H1 (cell line): ENCODE results near the gene MDM1. TPM values are rescaled to one million over a fixed set of nuclear protein-coding genes. Genes with fewer than 3 reads are reported as not detected.

Experiments used
- CTCF ChIA-PET: fragments of 300-600 bp; sonication (Branson Sonifier 250); formaldehyde crosslinking; loops from one replicate; lab custom pipeline; 2021; ENCODE audit not compliant: partially characterized antibody; lab: Charles Lee
- POLR2A ChIA-PET: fragments of 300-600 bp; sonication (Branson Sonifier 250); formaldehyde crosslinking; loops from one replicate; lab custom pipeline; 2021; ENCODE audit warnings: inconsistent platforms; ENCODE audit not compliant: partially characterized antibody; lab: Charles Lee
- DNase-seq, 2 experiments: peaks; one replicate each; pipeline versions ENCODE4 v3.0.0 to v3.0.0-alpha.2; 2010 to 2022; ENCODE audit warnings: low spot score in 2 of 2, low read depth in 1 of 2, mixed read lengths in 1 of 2
- FAIRE-seq: peaks from 2 replicates; lab custom pipeline; 2011; peaks lifted over from hg19 to GRCh38; lab: Jason Lieb, UNC
- H2AFZ ChIP-seq: 2 replicates; pipeline ENCODE4 v1.8.1; 2012; ENCODE audit warnings: low read length, inconsistent platforms
- H2AK5ac ChIP-seq: 2 replicates; pipeline ENCODE4 v1.6.1; 2013; ENCODE audit warnings: low read depth, low read length
- H2BK120ac ChIP-seq: replicated peaks from 2 replicates; pipeline ENCODE3; 2013; ENCODE audit warnings: low read depth, low read length, inconsistent platforms
- H2BK12ac ChIP-seq: 2 replicates; pipeline ENCODE4 v1.6.1; 2013; ENCODE audit warnings: low read depth, low read length
- H2BK15ac ChIP-seq: 2 replicates; pipeline ENCODE4 v1.6.1; 2013; ENCODE audit warnings: low read length
- H2BK20ac ChIP-seq: 2 replicates; pipeline ENCODE4 v1.6.1; 2013; ENCODE audit warnings: low read length
- H2BK5ac ChIP-seq: 2 replicates; pipeline ENCODE4 v1.6.1; 2013; ENCODE audit warnings: low read depth, low read length
- H3K14ac ChIP-seq: 2 replicates; pipeline ENCODE4 v1.6.1; 2013; ENCODE audit warnings: inconsistent platforms; ENCODE audit not compliant: insufficient read length
- H3K18ac ChIP-seq: 2 replicates; pipeline ENCODE4 v1.6.1; 2013; ENCODE audit warnings: low read length; ENCODE audit errors: extremely low read depth
- H3K23ac ChIP-seq: 2 replicates; pipeline ENCODE4 v1.6.1; 2013; ENCODE audit warnings: inconsistent platforms; ENCODE audit not compliant: insufficient read length
- H3K23me2 ChIP-seq: 2 replicates; pipeline ENCODE4 v1.6.1; 2013; ENCODE audit warnings: low read depth, low read length
- H3K27ac ChIP-seq: 2 replicates; pipeline ENCODE4 v1.6.1; 2011; ENCODE audit warnings: low read depth, low read length, inconsistent platforms
- H3K27me3 ChIP-seq, 4 experiments: replicated peaks in 1 of 4; 1 replicate in 1 of 4; 2 replicates in 3 of 4; pipeline versions ENCODE4 v1.6.1 to v1.8.1; 2011 to 2013; ENCODE audit warnings: low read length in 3 of 4, mild to moderate bottlenecking in 3 of 4, inconsistent platforms in 2 of 4, mixed read lengths in 2 of 4, moderate library complexity in 1 of 4; ENCODE audit not compliant: control insufficient read depth in 3 of 4, insufficient read depth in 3 of 4; ENCODE audit errors: extremely low read depth in 1 of 4
- H3K36me3 ChIP-seq, 4 experiments: 2 replicates each; pipeline versions ENCODE4 v1.6.1 to v1.8.1; 2011 to 2013; ENCODE audit warnings: mild to moderate bottlenecking in 4 of 4, low read length in 3 of 4, moderate library complexity in 2 of 4, control low read depth in 1 of 4, inconsistent platforms in 1 of 4; ENCODE audit not compliant: insufficient read depth in 4 of 4, control insufficient read depth in 2 of 4
- H3K4ac ChIP-seq: replicated peaks from 2 replicates; pipeline ENCODE3; 2013; ENCODE audit warnings: low read length, low read depth, mixed read lengths, inconsistent platforms; ENCODE audit not compliant: insufficient read length
- H3K4me1 ChIP-seq, 4 experiments: replicated peaks in 1 of 4; 1 replicate in 1 of 4; 2 replicates in 3 of 4; pipeline versions ENCODE4 v1.6.1 to v1.8.1; 2011 to 2013; ENCODE audit warnings: low read length in 3 of 4, inconsistent platforms in 2 of 4, mixed read lengths in 1 of 4; ENCODE audit not compliant: insufficient read depth in 4 of 4, control insufficient read depth in 3 of 4
- H3K4me2 ChIP-seq, 2 experiments: 2 replicates each; pipeline versions ENCODE4 v1.6.1 to v1.8.1; 2011 to 2013; ENCODE audit warnings: low read depth in 2 of 2, low read length in 2 of 2, control low read depth in 1 of 2, inconsistent platforms in 1 of 2, mild to moderate bottlenecking in 1 of 2; ENCODE audit not compliant: insufficient read depth in 1 of 2
- H3K4me3 ChIP-seq, 4 experiments: fragments of 200-600, 300-600 bp in 1 of 4; sonication (generic), shearing (Covaris generic), sonication (Bioruptor Twin) in 1 of 4; 2 replicates each; pipeline versions ENCODE4 v1.5.1 to v1.8.1; 2011 to 2016; ENCODE audit warnings: low read length in 4 of 4, low read depth in 3 of 4, control low read depth in 2 of 4, inconsistent platforms in 2 of 4, mild to moderate bottlenecking in 2 of 4, mixed read lengths in 1 of 4, moderate library complexity in 1 of 4; ENCODE audit not compliant: insufficient read depth in 2 of 4; ENCODE audit errors: extremely low read depth in 1 of 4
- H3K56ac ChIP-seq: replicated peaks from 2 replicates; pipeline ENCODE3; 2013; ENCODE audit warnings: low read depth, mild to moderate bottlenecking, mixed read lengths, low read length, inconsistent platforms; ENCODE audit not compliant: insufficient read length
- H3K79me1 ChIP-seq: 2 replicates; pipeline ENCODE4 v1.6.1; 2013; ENCODE audit warnings: low read depth, low read length, control low read depth
- H3K79me2 ChIP-seq, 2 experiments: 2 replicates each; pipeline versions ENCODE4 v1.6.1 to v1.8.1; 2012 to 2013; ENCODE audit warnings: low read length in 2 of 2, mild to moderate bottlenecking in 2 of 2, inconsistent platforms in 1 of 2; ENCODE audit not compliant: insufficient read depth in 2 of 2, control insufficient read depth in 1 of 2
- H3K9ac ChIP-seq, 4 experiments: replicated peaks in 1 of 4; 1 replicate in 1 of 4; 2 replicates in 3 of 4; pipeline versions ENCODE4 v1.6.1 to v1.8.1; 2011 to 2013; ENCODE audit warnings: low read depth in 3 of 4, low read length in 3 of 4, control low read depth in 2 of 4, mild to moderate bottlenecking in 2 of 4, moderate library complexity in 2 of 4, inconsistent platforms in 1 of 4; ENCODE audit errors: extremely low read depth in 1 of 4
- H3K9me3 ChIP-seq, 2 experiments: 2 replicates each; pipeline versions ENCODE4 v1.6.1 to v1.8.1; 2012 to 2013; ENCODE audit warnings: mild to moderate bottlenecking in 2 of 2, moderate library complexity in 2 of 2, control low read depth in 1 of 2, inconsistent platforms in 1 of 2, low read depth in 1 of 2, low read length in 1 of 2, mixed read lengths in 1 of 2; ENCODE audit not compliant: insufficient read depth in 2 of 2
- H4K20me1 ChIP-seq, 2 experiments: replicated peaks in 1 of 2; 2 replicates each; pipeline versions ENCODE3 to v1.8.1; 2011 to 2013; ENCODE audit warnings: inconsistent platforms in 2 of 2, low read length in 2 of 2, mild to moderate bottlenecking in 1 of 2; ENCODE audit not compliant: insufficient read depth in 2 of 2, control insufficient read depth in 1 of 2
- H4K5ac ChIP-seq: 2 replicates; pipeline ENCODE4 v1.6.1; 2013; ENCODE audit warnings: low read length, low read depth, mixed read lengths, inconsistent platforms; ENCODE audit not compliant: insufficient read length
- H4K8ac ChIP-seq: 2 replicates; pipeline ENCODE4 v1.8.0; 2013; ENCODE audit warnings: mild to moderate bottlenecking, moderate library complexity, low read length, inconsistent platforms; ENCODE audit not compliant: insufficient read depth; ENCODE audit errors: extremely low read depth
- H4K91ac ChIP-seq: replicated peaks from 2 replicates; pipeline ENCODE3; 2013; ENCODE audit warnings: low read length, mixed read lengths, inconsistent platforms; ENCODE audit not compliant: insufficient read length
- CEBPB ChIP-seq: IDR thresholded peaks from 2 replicates; pipeline ENCODE4 v1.6.1; 2012; ENCODE audit warnings: low read depth, low read length
- CHD2 ChIP-seq: IDR thresholded peaks from 2 replicates; pipeline ENCODE4 v1.6.1; 2012; ENCODE audit warnings: low read length, improper control_type of control experiment
- EZH2 ChIP-seq: fragments of 200-600 bp; sonication (generic); IDR thresholded peaks from 2 replicates; pipeline ENCODE4 v1.7.1; 2012; ENCODE audit warnings: low read depth, mild to moderate bottlenecking, moderate library complexity, low read length, inconsistent platforms; ENCODE audit not compliant: severe bottlenecking
- GABPA ChIP-seq: IDR thresholded peaks from 2 replicates; pipeline ENCODE4 v1.6.1; 2011; ENCODE audit warnings: mild to moderate bottlenecking, low read length, moderate library complexity, borderline replicate concordance; ENCODE audit not compliant: insufficient read depth
- JUN ChIP-seq: IDR thresholded peaks from 2 replicates; pipeline ENCODE4 v1.6.1; 2011; ENCODE audit warnings: low read depth, mild to moderate bottlenecking, improper control_type of control experiment, low read length
- MAFK ChIP-seq: IDR thresholded peaks from 2 replicates; pipeline ENCODE4 v1.6.1; 2012; ENCODE audit warnings: low read depth, mild to moderate bottlenecking, improper control_type of control experiment, low read length
- NRF1 ChIP-seq: IDR thresholded peaks from 2 replicates; pipeline ENCODE4 v1.6.1; 2011; ENCODE audit warnings: mild to moderate bottlenecking, low read depth, low read length, improper control_type of control experiment
- PHF8 ChIP-seq: fragments of 200-600 bp; sonication (generic); conservative IDR thresholded peaks from 2 replicates; pipeline ENCODE4 v1.7.1; 2012; ENCODE audit warnings: low read depth, mild to moderate bottlenecking, inconsistent platforms, low read length, moderate library complexity
- POLR2A ChIP-seq, 2 experiments: IDR thresholded peaks; 1 replicate in 1 of 2; 2 replicates in 1 of 2; pipeline ENCODE4 v1.6.1; 2011; ENCODE audit warnings: low read depth in 2 of 2, low read length in 2 of 2, mild to moderate bottlenecking in 2 of 2; ENCODE audit errors: control extremely low read depth in 1 of 2
- RAD21 ChIP-seq, 2 experiments: IDR thresholded peaks in 1 of 2; conservative IDR thresholded peaks in 1 of 2; 2 replicates each; pipeline ENCODE4 v1.6.1; 2011; ENCODE audit warnings: low read depth in 2 of 2, low read length in 2 of 2, improper control_type of control experiment in 1 of 2, inconsistent platforms in 1 of 2, mild to moderate bottlenecking in 1 of 2, moderate library complexity in 1 of 2
- SAP30 ChIP-seq: fragments of 300-600 bp; sonication (generic); IDR thresholded peaks from 2 replicates; pipeline ENCODE4 v1.7.1; 2012; ENCODE audit warnings: low read length, moderate library complexity, mild to moderate bottlenecking, inconsistent platforms; ENCODE audit not compliant: insufficient read depth, insufficient replicate concordance
- SUZ12 ChIP-seq: fragments of 200-600 bp; sonication (generic); IDR thresholded peaks from 2 replicates; pipeline ENCODE4 v1.6.1; 2012; ENCODE audit warnings: mild to moderate bottlenecking, inconsistent platforms, low read length, moderate library complexity, mixed read lengths
- TCF12 ChIP-seq: IDR thresholded peaks from 2 replicates; pipeline ENCODE4 v1.6.1; 2011; ENCODE audit warnings: low read depth, mild to moderate bottlenecking, low read length
- YY1 ChIP-seq: IDR thresholded peaks from 2 replicates; pipeline ENCODE4 v1.6.1; 2011; ENCODE audit warnings: low read depth, mild to moderate bottlenecking, low read length
- WGBS, 2 experiments: shearing (Covaris generic) in 1 of 2; methylation state at CpG; one replicate each; pipeline versions ENCODE4 v1.1.6 to v1.1.7; 2013 to 2015; ENCODE audit warnings: low lambda C conversion rate in 2 of 2, mixed read lengths in 2 of 2, inconsistent platforms in 1 of 2, low coverage in 1 of 2, missing lambda C conversion rate in 1 of 2; ENCODE audit not compliant: insufficient replicate concordance in 2 of 2, insufficient coverage in 1 of 2, insufficient read length in 1 of 2; ENCODE audit errors: extremely low coverage in 1 of 2, missing lambda C conversion rate in 1 of 2; 5-methylcytosine and 5-hydroxymethylcytosine counted together
- polyA plus RNA-seq, 7 experiments: library from polyadenylated mRNA; depleted of rRNA in 3 of 7; stranded (reverse) in 5 of 7; unstranded in 2 of 7; fragments of >200 nt in 5 of 7; fragments of 200-250 nt in 2 of 7; gene quantifications; 1 replicate in 5 of 7; 2 replicates in 1 of 7; 4 replicates in 1 of 7; pipeline versions ENCODE4 v1.2.1 to v1.2.3, GENCODE V29; 2011 to 2013; ENCODE audit warnings: missing spikeins in 2 of 7, mixed read lengths in 2 of 7
- total RNA-seq: library from RNA; stranded (reverse); fragmentation: NEBNext Ultra II Directional; extraction: Animal tissue kit (Norgen Biotek cat#: 25700); gene quantifications from 2 replicates; pipeline ENCODE4 v1.2.1, GENCODE V29; 2021

Gene MDM1
- total and polyA plus RNA-seq, 2 of the 8 experiments (the other 6 are each of a cell fraction or from before 2014, with no cell fraction given): 3.1 to 10.7 TPM

DNA sequence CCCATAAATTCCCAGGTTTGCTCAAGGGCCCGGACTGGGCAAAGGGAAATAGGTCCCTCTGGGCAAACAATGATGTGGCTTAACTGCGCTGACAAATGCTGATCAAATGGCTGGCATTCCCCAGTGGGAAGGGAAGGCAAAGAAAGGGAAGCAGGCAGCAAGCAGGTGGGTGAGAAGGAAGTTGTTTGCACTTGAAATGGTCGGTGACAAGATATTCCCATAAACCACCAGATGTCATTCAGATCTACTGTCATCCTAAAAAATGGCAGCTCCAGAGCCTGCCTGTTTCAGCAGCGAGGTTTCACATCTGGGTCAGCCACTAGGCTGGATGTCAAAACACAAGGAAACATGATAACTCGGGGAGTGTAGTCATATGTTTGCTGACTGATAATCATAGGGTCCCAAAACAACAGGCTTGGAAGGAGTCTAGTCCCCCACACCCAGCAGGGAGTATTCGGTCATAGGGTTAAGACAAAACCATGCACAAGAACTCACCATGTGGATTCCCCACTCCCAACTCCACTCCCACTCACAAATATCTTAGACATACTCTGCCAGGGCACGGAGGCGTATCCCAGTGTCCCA lies 37.9 kb upstream of the MDM1 start:
- H3K9me3 ChIP-seq: no peaks in the 10 kb centered on the region
- DNase-seq (no peak), FAIRE-seq (no peak)
- H3K27ac ChIP-seq: no peak overlapping the region
- no peaks in the 10 kb centered on the region for H3K79me2 ChIP-seq
- H4K91ac ChIP-seq: no peak overlapping the region
- no peaks in the 10 kb centered on the region for H3K36me3 ChIP-seq
- no peak overlapping the region for H2AFZ ChIP-seq
- H2BK15ac ChIP-seq: no peak overlapping the region
- ChIA-PET POLR2A (no interaction called here), CTCF (no interaction called here)
- no peak overlapping the region for H2BK12ac ChIP-seq
- H4K8ac ChIP-seq: no peak overlapping the region
- H2BK5ac ChIP-seq: no peak overlapping the region
- no peak overlapping the region for H3K56ac ChIP-seq
- H3K14ac ChIP-seq: no peak overlapping the region
- H3K18ac ChIP-seq: no peak overlapping the region
- H3K23ac ChIP-seq: no peak overlapping the region
- H3K4me1 ChIP-seq: peaks cover 0 to 4% (median under 1%) of the 10 kb centered on the region in 4 experiments; a peak in 4 of 7 replicates
- no peak overlapping the region for H3K4me2 ChIP-seq
- no peak overlapping the region for H3K4me3 ChIP-seq
- H4K5ac ChIP-seq: no peak overlapping the region
- 96% methylated on average over 8 of the region's 8 CpGs; no CpG with 5 or more reads in 1 of the 2 experiments for WGBS, 2 experiments
- H2BK120ac ChIP-seq: no peak overlapping the region
- no peak overlapping the region for H2BK20ac ChIP-seq
- no peak overlapping the region for H3K4ac ChIP-seq
- H3K9ac ChIP-seq: no peak overlapping the region
- H3K79me1 ChIP-seq: no peaks in the 10 kb centered on the region
- no peak overlapping the region for H2AK5ac ChIP-seq
- H3K23me2 ChIP-seq: no peaks in the 10 kb centered on the region; the same call in 1 of the 2 replicates
- no peaks in the 10 kb centered on the region for H3K27me3 ChIP-seq
- no peaks in the 10 kb centered on the region for H4K20me1 ChIP-seq
- TF ChIP-seq GABPA (no peak), CEBPB (no peak), POLR2A (IDR thresholded peaks at IDR 0.05; ENCODE audit: control extremely low read depth in 1 of 2, low read depth in 2 of 2, low read length in 2 of 2) (no peak), TCF12 (no peak), MAFK (no peak), SUZ12 (no peak), PHF8 (no peak), EZH2 (no peak), CHD2 (no peak), YY1 (no peak), RAD21 (IDR thresholded peaks at IDR 0.05 in 1 of 2, conservative IDR thresholded peaks at IDR 0.05 in 1 of 2; ENCODE audit: low read depth in 2 of 2, low read length in 2 of 2) (no peak), NRF1 (no peak), JUN (no peak), SAP30 (no peak)
